Measurements from ENCODE around the gene SLC2A2.
A peak's percentile ranks its signal among the peaks of the same experiment; 100 is the strongest.

DNA sequence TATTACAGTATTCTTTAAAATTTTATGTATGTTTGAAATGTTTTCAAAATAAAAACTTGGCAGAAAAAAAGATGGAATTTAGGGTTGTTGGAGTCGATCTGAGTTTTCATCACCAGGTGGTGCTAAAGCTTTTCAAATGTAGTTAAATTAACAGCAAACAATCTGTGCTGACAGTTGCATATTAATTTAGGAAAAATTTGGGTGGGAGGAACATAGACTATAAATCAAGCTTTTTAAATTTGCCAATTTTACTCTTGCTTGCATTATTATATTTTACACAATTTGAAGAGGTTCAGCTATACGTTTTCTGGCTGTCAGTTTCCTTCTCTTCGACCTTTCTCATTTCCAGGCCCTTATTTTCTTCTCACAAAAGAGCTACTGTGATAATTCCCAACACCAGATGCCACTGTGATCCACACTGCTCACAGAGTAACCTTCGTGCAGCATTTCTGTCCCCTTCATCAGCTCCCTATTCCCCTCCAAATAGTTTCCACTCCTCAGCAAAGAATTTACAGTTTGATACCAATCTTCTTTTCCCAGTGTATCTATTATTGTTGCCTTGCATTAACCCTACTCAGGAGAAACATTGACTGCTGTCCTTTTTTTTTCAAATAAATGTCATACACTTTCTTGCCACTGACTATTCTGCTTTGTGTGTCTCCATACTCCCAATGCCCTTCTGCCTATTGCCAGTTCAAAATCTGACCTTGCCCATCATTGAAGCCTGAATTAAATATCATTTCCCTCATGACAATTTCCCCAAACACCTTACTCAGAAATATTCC, 64.7 kb downstream of the SLC2A2 start:
- TF ChIP-seq POLR2A (IDR thresholded peaks at IDR 0.05) (no peak), EP300 (IDR thresholded peaks at IDR 0.05) (no peak), POLR2AphosphoS5 (IDR thresholded peaks at IDR 0.05) (no peak)
- TF ChIP-seq, protein P1, sequence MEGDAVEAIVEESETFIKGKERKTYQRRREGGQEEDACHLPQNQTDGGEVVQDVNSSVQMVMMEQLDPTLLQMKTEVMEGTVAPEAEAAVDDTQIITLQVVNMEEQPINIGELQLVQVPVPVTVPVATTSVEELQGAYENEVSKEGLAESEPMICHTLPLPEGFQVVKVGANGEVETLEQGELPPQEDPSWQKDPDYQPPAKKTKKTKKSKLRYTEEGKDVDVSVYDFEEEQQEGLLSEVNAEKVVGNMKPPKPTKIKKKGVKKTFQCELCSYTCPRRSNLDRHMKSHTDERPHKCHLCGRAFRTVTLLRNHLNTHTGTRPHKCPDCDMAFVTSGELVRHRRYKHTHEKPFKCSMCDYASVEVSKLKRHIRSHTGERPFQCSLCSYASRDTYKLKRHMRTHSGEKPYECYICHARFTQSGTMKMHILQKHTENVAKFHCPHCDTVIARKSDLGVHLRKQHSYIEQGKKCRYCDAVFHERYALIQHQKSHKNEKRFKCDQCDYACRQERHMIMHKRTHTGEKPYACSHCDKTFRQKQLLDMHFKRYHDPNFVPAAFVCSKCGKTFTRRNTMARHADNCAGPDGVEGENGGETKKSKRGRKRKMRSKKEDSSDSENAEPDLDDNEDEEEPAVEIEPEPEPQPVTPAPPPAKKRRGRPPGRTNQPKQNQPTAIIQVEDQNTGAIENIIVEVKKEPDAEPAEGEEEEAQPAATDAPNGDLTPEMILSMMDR (IDR thresholded peaks at IDR 0.05): peak in 5 of 7 experiments; percentile 38 to 50 (median 46)

Measured in stomach (tissue), 4 donors.